ENCODE results near the gene LBP.
"Not testable (repeated sequence)": the region's sequence is repeated elsewhere in the genome, so short reads cannot be mapped to it uniquely, and the experiment has no call there.

LBP gene

DNA sequence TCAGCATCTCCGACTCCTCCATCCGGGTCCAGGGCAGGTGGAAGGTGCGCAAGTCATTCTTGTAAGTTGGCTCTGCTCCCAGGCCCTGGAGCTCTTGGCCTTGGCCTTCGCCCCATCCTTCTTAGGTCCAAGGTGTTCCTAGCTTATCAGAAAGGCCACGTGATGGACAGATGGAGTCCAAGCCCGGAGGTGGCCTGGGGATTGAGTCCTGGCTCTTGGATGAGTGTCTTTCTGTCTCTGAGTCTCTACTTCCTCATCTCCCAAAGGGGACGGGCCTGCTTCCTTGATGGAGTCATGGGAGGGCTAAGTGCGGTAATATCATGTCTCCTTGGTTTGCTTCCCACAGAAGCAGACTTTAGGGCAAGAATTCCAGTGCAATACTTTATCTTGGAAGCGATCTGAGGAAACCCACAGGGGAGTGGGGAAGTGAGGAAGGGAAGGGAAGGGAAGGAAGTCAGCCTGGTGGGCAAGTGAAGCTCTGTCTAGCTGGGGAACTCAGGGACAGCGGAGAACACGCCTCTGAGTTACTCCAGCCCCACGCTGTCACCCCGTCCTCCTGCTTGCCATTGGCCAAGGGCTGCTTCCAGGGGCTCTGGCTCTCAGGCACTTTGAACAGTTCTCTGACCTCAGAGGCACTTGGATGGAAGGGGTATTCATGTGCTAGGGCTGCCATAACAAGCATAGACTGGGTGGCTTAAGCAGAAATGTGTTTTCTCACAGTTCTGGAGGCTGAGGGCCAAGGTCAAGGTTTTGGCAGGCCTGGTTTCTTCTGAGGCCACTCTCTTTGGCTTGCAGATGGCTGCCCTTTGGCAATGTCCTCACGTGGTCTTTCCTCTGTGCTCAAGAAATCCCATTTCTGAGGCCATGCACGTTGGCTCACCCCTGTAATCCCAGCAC lies 4.8 kb downstream of the LBP start:
- DNase-seq: peak in 3 of 4 experiments; percentile 6 to 15 (median 10)

- DNase-seq: peak in 3 of 4 experiments; percentile 6 to 32 (median 12)
These were observed 7.0 kb downstream of the LBP start for GRCh38 chr20:38353316-38353715.

DNA sequence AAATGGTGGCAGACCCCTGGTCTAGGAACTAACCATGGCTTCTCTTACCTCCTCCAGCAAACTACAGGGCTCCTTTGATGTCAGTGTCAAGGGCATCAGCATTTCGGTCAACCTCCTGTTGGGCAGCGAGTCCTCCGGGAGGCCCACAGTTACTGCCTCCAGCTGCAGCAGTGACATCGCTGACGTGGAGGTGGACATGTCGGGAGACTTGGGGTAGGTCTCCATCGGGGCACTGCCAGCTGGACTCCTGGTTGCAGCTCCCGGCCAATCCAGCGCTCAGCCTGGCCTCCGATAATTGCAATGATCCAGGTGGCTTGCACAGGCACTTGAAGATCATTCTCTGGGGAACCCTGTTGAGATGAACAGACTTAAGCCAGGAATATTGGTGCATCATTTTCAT lies 7.9 kb downstream of the LBP start:
- no peak for DNase-seq

GRCh38 chr20:38355161-38356012 lies 9.1 kb downstream of the LBP start:
- peak in 2 of 4 experiments; percentile 40 to 53 for DNase-seq

GRCh38 chr20:38357653-38358207 lies 11.4 kb downstream of the LBP start:
- DNase-seq: peak in 3 of 4 experiments; percentile 4 to 20 (median 12)

DNA sequence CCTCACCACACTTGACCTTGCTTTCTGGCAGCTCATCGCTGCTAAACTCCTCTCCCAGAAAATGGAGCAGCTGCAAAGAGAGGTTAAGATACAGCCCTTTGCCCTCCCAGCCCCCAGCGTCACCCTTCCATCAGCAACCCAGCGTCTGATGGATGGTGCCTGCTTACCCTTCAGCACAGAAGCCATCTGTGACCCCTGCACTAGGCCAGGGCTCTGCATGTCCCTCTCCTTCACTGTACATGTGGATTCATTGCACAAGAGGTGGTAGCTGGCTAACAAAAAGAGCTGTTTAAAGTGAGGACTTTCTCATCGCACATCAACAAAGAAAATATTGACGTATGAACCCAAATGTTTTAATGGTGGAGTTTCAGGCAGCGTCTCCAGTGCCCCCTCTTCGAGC lies 12.3 kb downstream of the LBP start:
- DNase-seq: no peak

DNA sequence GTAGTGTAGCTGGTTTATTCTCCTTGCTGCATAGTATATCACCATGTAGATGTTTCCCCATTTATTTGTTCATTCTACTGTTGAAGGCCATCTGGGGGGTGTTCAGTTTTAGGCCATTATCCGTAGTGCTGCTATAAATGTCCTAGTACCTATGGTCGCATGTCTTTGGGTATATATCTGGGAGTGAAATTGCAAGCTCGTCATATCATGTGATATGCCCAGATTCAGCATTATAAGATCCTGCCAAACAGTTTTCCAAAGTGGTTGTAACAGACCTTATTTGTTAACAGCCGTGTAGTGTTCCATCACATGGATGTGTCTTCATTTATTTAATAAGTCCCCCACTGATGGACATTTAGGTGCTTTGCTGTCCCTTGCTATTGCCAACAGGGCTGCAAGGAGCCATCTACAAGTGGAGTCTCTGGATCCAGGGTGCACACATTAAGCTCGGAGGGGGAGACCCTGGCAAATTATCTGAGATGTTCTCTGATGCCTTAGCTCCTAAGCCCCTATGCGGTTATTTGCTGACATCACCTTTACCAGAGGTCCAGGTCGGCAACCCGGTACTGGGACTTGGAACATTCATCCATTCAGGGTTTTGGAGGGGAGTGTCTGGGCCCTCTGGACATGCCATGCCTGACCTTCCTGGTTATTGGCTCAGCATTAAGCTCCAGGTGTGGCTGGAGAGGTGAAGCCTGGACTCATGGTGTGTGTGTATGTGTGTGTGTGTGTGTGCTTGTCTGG lies 16.9 kb downstream of the LBP start:
- DNase-seq: no peak

DNA sequence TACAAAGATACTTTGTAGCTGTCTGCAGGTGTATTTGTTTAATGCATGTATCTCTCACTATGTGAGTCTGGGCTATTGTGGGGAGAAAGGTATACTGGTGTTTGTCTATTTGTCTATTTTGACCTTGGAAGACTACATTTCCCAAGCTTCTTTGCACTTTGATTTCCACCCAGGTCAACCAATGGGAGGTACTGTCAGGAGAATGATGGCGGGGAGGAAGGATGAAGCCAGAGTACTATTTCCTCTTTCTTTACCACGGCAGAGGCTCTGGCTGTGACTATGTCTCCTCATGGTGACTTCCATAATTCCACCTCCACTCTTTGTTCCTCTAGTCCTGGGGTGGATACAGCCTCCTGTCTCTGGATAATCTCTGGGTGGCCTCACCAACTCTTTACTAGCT lies 23.1 kb downstream of the LBP start:
- peak; percentile 54 to 74 (median 68) for DNase-seq

GRCh38 chr20:38372806-38373205 lies 26.5 kb downstream of the LBP start:
- no peak for DNase-seq

DNA sequence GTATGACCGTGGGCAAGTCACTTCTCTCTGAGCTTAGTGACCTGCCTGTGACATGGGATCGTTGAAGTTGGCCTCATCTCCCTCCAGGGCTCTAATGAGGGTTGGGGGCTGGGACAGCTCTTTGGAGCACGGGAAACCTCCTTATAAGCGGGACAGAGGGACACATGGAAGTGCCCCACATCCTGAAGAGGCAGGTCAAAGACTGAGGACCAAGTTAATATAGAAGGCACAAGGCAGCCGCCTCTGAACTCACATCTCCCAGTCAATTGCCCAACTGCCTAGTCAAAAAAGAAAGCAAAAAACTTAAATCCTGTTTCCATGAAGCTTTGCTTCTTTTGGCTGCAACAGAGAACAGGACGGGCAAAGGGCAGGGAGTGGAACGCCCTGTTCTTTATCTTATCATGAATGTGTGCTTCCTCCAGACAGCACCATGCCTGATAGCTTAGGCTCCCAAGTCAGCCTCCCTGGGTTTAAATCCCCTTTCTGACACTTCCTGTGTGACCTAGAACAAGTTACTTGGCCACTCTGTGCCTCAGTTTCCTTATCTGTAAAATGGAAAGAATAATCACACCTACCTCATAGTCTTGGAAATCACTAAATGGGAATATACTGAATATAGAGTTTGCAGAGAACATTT lies 27.1 kb downstream of the LBP start:
- DNase-seq: no peak

DNA sequence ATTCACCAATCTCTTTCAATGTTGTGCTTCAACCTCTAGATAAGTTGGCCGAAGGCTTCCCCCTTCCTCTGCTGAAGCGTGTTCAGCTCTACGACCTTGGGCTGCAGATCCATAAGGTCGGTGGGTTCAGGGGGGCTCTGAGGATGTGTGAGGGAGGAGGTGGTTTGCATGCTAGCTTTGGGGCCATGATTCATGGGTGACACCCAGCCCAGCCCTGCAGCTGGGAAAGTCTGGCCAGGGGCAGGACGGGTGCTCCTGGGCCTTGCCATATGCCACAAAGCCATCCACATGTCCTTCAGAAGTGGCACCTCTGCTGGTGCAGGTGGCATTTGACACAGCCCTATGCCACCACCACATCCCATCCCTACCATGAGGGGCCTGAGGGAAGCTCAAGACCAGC lies 27.6 kb downstream of the LBP start:
- DNase-seq: no peak

GRCh38 chr20:38377039-38377685 lies 30.9 kb downstream of the LBP start:
- no peak for DNase-seq

GRCh38 chr20:38377838-38378237 lies 31.6 kb downstream of the LBP start:
- DNase-seq: not testable (repeated sequence)

DNA sequence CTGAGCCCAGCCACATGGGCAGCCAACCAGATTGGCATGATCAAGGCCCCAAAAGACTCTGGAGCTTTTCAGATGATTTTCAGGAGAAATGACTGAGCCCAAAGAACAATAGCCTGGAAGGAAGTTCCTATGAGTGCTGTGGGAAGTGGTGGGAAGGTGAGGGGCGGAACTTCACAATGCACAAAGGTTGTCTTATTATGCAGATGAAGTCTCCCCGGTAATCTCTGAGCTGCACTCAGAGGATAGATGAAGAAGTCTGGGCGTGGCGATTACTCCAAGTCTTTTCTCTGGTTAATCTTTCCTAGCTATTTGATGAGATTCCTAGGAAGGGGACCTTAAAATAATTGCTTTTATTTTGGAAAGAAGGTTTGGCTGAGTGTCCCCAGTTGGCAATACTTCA lies 36.9 kb downstream of the LBP start:
- DNase-seq: no peak

GRCh38 chr20:38386004-38386403 lies 39.7 kb downstream of the LBP start:
- DNase-seq: peak in 1 of 4 experiments; percentile 9

DNA sequence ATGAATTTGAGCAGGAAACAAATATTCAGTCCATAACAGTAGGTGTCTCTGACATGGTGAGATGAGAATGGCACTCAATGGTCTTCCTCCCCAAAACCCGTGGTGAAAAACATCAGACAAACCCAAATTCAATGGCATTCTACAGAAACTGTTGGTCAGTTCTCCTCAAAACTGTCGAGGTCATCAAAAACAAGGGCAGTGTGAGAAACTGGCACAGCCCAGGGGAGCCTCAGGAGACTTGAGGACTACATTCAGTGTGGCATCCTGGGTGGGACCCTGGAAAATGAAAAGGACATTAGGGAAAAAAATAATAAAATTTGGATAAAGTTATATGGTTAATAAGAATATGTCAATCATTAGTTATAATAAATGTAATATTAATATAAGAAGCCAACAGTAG lies 40.6 kb downstream of the LBP start:
- no peak for DNase-seq

GRCh38 chr20:38387953-38388352 lies 41.7 kb downstream of the LBP start:
- peak in 1 of 4 experiments; percentile 27 for DNase-seq

GRCh38 chr20:38392356-38392755 lies 46.1 kb downstream of the LBP start:
- no peak for DNase-seq

- DNase-seq: no peak
These were observed 47.0 kb downstream of the LBP start for GRCh38 chr20:38393259-38393658.

GRCh38 chr20:38395165-38395564 lies 48.9 kb downstream of the LBP start:
- DNase-seq: no peak

GRCh38 chr20:38395751-38396395 lies 49.6 kb downstream of the LBP start:
- peak; percentile 35 to 69 (median 63) for DNase-seq

All from suppressor macrophage (primary cell).